ENCODE measurements around the gene THSD4.

- TF ChIP-seq CTCF (IDR thresholded peaks at IDR 0.05; ENCODE audit: control extremely low read depth in 1 of 3, insufficient read depth in 1 of 3, low read depth in 1 of 3, low read length in 3 of 3) = no peak
- TF ChIP-seq EZH2 (IDR thresholded peaks at IDR 0.05; ENCODE audit: low read depth, low read length, severe bottlenecking) = no peak
- TF ChIP-seq TBP (IDR thresholded peaks at IDR 0.05; ENCODE audit: low read depth, low read length) = no peak
- no peak for TF ChIP-seq KDM4A (IDR thresholded peaks at IDR 0.05; ENCODE audit: low read depth, low read length, severe bottlenecking)
- TF ChIP-seq EGR1 (IDR thresholded peaks at IDR 0.05; ENCODE audit: borderline replicate concordance, low read depth, low read length) = no peak
- TF ChIP-seq SRF (IDR thresholded peaks at IDR 0.05; ENCODE audit: low read depth, low read length) = no peak
- TF ChIP-seq, protein P1, sequence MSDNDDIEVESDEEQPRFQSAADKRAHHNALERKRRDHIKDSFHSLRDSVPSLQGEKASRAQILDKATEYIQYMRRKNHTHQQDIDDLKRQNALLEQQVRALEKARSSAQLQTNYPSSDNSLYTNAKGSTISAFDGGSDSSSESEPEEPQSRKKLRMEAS (IDR thresholded peaks at IDR 0.05) = no peak
- no peak for TF ChIP-seq SP1 (IDR thresholded peaks at IDR 0.05; ENCODE audit: low read depth, low read length)
- TF ChIP-seq SUZ12 (IDR thresholded peaks at IDR 0.05; ENCODE audit: low read length) = no peak
- TF ChIP-seq, protein P2, sequence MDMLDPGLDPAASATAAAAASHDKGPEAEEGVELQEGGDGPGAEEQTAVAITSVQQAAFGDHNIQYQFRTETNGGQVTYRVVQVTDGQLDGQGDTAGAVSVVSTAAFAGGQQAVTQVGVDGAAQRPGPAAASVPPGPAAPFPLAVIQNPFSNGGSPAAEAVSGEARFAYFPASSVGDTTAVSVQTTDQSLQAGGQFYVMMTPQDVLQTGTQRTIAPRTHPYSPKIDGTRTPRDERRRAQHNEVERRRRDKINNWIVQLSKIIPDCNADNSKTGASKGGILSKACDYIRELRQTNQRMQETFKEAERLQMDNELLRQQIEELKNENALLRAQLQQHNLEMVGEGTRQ (IDR thresholded peaks at IDR 0.05; ENCODE audit: low read length) = no peak
- no peak for TF ChIP-seq ASH2L (IDR thresholded peaks at IDR 0.05; ENCODE audit: low read length)
- TF ChIP-seq POLR2A (IDR thresholded peaks at IDR 0.05; ENCODE audit: control extremely low read depth in 1 of 2, low read depth in 2 of 2, low read length in 2 of 2) = no peak
- TF ChIP-seq RXRA (IDR thresholded peaks at IDR 0.05; ENCODE audit: insufficient read depth, low read depth, low read length) = no peak
- no peak for TF ChIP-seq KDM1A (IDR thresholded peaks at IDR 0.05; ENCODE audit: borderline replicate concordance, low read length)
Measured at GRCh38 chr15:71091601-71092000, 23.7 kb upstream of the THSD4 start.

Data from H1 (cell line).